GM21423 (cell line): ENCODE measurements around the gene PEX16.
"Not testable (repeated sequence)": the region's sequence is repeated elsewhere in the genome, so short reads cannot be mapped to it uniquely, and the experiment has no call there.

Source experiments
- ATAC-seq: cut with Tn5 transposase; IDR thresholded peaks from one replicate; pipeline ENCODE4 v1.9.1; 2021; ENCODE audit warnings: mild to moderate bottlenecking, moderate library complexity; ENCODE audit not compliant: unreplicated experiment

PEX16 gene

DNA sequence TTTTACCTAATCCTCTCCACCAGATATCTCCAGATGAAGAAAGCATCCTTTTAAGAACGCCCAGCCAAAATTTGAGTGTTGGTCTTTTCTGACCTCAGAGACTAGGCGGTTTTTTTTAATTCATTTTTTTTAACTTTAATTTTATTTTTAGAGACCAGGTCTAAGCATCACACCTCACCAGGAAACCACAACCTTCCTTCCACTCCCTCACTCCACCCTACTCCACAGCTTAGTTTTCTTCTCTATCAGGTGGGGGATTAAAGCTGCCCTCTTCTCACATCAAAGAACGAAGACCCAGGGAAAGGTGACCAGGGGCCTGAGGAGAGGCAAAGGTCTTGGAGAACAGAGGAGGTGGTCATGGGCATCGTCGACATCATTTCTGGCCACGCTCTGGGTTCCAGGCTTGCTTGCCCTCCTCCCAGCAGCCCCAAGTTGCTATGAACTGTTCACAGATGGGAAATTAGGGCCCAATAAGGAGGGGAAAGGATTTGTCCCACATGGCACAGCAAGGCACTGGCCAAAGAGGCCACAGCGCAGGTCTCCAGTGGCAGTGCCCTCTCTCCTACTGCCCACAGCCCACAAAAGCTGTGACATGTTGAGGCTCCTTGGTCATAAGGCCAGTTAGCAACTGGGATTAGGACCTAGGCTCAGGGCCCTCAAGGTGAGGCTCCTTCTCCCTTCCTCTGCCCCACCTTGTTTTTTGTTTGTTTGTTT lies 1.4 kb upstream of the PEX16 start:
- ATAC-seq, result no peak

GRCh38 chr11:45918331-45918941 lies 759 bp upstream of the PEX16 start:
- ATAC-seq, result peak; percentile 41

GRCh38 chr11:45917286-45917622 lies 423 bp downstream of the PEX16 start:
- ATAC-seq, result peak; percentile 1

DNA sequence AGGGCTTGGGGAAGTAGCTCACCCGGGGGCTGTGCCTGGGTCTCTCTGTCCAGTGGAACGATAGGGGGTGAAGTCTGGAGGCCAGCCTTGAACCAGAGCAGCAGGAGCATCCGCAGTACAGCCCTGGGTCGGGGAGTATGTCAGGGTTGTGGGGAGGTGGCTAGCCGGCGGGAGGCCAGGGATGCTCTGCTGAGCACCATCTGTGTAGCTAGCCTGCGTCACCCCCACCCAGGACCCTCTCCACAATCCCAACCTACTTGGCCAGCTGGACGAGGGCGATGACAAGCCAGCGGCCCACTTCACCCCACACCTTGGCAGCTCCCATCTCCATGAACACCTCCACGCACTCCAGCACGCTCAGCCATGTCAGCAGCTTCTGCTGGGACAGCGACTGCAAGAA lies 2.2 kb downstream of the PEX16 start:
- no peak for ATAC-seq

DNA sequence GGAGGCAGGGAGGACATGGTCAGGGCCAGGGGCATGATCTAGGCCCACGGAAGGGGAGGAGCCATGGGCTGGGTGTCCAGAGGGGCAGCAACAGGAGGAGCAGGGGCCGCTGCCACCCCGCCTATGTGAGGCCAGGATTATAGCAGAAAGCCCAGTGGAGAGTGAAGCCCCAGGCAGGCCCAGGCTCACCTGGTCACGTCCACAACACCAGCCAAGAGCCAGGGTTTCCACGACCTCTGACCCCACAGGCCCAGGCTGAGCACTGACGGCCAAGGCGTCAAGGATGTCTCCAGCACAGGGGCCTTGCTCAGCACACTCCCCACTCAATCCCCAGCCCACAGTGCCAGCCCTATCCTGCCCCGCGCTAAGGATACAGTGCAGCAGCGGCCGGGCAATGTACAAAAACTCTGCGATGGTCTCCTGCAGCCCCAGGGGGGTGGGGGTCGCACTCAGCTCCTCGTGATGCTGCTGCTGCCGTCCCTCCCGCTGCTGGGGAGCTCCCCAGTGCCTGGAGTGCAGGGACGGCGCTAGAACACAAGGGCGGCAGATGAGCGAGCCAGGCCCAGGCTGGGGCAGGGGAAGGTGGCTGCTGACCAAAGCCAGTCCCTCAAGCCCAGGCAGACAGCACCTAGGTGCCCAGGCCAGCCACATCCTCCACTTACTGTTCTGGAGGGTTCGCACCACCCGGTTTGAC lies 3.6 kb downstream of the PEX16 start:
- no peak for ATAC-seq

DNA sequence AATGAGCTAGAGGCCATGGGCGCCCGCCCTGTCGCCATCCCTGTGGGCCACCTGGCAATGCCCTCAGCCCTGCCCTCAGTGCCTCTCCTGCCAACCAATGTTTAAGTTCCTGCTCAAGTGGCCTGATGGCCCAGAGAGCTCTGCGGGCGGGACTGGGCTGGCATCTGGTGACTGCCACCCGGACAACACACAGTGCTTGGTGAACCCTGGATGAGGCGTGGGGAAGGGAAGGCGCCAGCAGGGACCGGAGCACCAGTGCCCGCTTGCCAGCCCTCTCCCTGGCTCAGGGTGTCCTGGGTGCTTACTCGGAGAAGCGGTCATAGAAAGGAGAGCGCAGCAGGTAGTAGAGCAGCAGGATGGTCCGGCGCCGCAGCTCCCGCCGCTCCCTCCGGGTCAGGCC lies 4.2 kb downstream of the PEX16 start:
- no peak for ATAC-seq

DNA sequence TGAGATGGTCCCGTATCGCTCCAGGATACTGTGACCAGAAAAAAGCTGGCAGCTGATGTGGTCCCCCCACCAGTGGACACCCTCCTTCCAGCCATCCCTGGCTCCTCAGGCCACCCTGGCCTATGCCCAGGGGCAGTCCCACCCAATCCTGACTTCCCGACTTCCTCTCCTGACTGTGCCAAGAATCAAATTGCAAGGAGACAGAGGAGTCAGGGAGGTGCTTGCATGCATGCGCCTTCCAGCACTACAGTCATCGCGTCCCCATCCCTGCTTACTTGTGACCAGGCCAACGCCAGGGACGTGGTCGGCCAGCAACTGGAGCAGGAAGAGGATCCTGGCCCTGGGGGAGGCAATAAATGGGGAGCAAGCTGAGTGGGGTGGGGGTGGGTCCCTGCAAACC lies 7.1 kb downstream of the PEX16 start:
- ATAC-seq, result no peak

DNA sequence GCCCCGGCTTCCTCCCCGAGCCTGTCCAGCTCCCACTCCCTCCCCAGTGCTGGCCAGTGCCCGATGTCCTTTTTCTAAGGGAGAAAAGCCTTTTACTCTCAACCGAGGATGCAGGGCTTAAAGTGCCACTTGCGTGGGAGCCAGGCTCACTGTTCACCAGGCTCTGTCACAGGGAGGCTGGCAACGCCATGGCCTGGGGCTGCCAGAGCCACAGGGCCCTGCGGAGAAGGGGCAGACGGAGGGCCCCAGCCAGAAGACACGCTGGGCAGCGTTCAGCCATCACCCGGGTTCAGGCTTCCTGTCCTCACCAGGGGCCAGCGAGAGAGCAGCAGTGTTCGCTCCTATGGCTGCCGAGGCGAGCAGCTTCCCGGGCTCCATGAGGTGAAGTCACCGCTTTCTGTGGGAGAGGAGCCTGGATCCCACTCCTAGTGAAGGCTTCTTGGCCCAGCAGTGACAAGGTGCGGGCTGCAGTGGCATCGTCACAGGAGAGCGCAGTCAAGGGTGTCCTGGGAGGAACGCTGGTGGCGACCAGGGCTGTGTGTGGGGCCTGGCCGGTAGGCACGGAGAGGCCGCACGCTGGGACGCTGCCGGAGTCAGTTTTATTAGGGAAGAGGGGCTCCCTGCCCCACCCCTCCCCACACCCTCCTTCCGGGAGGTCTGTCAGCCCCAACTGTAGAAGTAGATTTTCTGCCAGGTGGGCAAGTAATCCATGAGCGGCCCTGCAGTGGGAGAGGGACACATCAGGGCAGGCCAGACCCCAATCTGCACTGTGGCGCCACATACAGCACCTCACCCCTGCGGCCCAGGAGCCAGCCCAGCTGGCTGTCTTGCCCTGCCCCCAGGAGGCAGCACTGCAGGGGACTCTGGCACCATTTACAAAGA lies 7.8 kb downstream of the PEX16 start:
- ATAC-seq, result no peak

DNA sequence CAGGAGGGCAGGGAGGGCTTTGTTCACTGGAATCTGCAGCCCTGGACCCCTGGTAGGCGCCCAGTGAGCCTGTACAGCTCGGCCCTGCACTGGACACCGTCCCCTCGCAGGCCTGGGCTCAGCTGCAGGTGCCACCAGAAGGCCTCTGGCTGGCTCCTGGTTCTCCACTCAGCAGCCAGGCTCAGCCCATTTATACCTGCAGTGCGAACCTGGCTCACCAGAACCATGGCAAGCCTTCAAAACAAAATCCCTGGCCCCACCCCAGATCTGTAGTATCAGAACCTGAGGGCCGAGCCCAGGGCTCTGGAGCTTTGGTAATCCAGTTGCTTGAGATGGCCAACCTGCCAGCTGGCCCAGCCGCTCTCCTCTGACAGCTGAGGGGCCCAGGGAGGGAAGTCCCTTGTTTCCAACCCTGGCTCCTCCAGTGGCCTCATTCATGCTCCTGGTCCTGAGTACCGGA lies 9.7 kb downstream of the PEX16 start:
- no peak for ATAC-seq

- no peak for ATAC-seq
Measured at GRCh38 chr11:45906965-45907611, 10.6 kb downstream of the PEX16 start, which contains the start of gene FREY1. Gene FREY1 (minus strand): TSS chr11:45907271. CDS start chr11:45907245, 26 bp downstream.

DNA sequence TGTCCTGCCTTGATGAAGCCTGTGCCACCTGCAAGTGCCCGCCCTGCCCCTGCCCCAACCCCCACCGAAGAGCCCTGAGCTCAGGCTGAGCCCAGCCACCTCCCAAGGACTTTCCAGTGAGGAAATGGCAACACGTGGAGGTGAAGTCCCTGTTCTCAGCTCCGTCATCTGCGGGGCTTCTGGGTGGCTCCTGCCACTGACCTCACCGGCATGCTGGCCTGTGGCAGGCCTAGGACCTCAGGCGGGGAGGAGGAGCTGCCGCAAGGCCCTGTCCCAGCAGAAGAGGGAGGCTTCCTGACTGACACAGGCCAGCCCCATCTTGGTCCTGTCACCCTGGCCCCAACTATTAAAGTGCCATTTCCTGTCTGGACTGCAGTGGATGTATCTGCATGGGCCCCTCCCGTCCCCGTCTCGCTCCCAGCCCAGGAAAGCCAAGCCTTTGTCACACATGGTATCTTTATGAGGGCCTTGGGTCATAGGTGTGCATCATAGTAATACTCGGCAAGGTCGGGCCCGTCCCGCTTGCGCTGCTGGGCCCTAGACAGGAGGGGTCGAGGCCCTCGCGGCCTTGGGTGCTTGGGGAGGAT lies 11.5 kb downstream of the PEX16 start:
- ATAC-seq, result no peak

- not testable (repeated sequence) for ATAC-seq
Measured at GRCh38 chr11:45905576-45905975, 12.1 kb downstream of the PEX16 start.

DNA sequence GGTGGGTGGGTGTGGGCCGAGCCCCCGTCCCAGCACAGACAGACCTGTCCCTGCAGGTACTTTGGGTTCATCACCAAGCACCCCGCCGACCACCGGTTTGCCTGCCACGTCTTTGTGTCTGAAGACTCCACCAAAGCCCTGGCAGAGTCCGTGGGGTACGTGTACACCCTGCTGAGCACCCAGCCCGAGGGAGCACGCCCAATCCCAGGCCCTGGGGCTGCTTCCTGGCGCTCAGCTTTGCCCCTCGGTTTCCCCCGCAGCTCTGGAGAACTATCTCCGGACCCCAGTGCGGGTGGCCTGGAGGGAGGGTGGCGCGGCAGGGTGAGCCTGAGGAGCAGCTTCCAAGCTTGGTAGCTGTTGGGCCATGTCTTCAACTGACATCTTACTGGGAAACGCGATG lies 12.6 kb downstream of the PEX16 start:
- ATAC-seq, result no peak

GRCh38 chr11:45904309-45904915 lies 13.3 kb downstream of the PEX16 start:
- no peak for ATAC-seq

GRCh38 chr11:45902452-45903380 lies 15.0 kb downstream of the PEX16 start:
- ATAC-seq, result no peak

GRCh38 chr11:45901626-45902025 lies 16.1 kb downstream of the PEX16 start:
- no peak for ATAC-seq

DNA sequence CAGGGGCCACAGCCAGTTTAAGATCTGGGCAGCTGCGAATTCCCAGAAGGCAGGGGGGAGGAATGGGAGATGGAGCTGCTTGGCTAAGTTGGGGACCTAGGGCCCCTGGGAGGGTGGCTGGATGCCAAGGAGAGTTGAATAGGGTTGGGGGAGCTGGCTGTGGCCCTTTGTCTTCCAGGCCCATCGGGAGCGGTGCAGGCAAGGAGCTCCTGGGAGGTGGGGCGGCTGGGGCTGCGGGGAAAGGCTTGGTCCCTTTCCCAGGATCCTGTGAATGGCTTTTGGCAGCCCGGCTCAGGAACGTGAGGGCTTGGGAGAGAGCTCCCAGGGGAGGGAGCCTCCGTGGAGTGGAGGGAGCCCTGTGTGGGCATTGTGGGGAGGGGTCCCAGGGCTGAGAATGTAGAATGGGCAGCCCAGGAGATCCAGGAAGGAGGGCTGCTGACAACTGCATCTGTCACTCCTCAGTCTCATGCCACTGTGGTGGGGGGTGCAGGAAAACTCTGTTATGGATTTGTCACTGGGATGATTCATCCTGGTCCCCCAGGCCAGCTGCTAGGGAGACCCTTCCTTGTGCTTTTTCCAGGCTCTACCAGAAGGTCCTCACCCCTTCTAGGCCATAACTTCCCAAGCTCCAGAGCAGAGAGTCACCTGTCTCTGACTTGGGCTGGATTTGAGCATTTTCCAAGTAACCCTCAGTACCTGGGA lies 16.6 kb downstream of the PEX16 start:
- no peak for ATAC-seq

DNA sequence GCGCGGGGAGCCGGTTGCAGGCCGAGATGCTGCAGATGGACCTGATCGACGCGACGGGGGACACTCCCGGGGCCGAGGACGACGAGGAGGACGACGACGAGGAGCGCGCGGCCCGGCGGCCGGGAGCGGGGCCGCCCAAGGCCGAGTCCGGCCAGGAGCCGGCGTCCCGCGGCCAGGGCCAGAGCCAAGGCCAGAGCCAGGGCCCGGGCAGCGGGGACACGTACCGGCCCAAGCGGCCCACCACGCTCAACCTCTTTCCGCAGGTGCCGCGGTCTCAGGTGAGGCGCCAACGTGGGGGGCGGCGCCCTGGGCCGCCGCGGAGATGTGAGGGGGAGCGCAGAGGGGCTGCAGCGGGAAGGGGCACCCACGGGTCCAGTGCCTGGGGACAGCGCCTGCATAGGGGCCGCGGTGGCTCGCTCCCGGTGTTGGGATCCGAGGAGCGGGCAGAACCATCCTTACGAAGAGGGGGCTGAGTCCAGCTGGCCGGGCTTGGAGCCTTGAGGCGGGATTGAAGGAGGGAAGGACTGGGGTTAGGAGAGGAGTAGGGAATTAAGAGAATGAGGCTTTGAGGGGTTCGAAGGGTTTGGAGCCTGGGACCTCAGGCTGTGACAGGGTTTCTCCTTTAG lies 17.4 kb downstream of the PEX16 start:
- not testable (repeated sequence) for ATAC-seq
